ENCODE data around the gene ADCK1. TPM values are rescaled to one million over a fixed set of nuclear protein-coding genes. Genes with fewer than 3 reads are reported as not detected.

Gene ADCK1
- total and polyA plus RNA-seq, 4 donors, result 6.1 to 19.7 (median 10.8) TPM

GRCh38 chr14:77832297-77832696 lies 32.4 kb downstream of the ADCK1 start:
- H3K36me3 ChIP-seq (ENCODE audit: control insufficient read depth, insufficient read depth, low read length), result peaks cover 7% of the 10 kb centered on the region
- peak in 2 of 6 donors; percentile 7 to 66 for DNase-seq (ENCODE audit: low read depth in 4 of 6, low spot score in 6 of 6)
- H3K27ac ChIP-seq (ENCODE audit: low read depth, low read length), result no peak overlapping the region
- H3K4me3 ChIP-seq (ENCODE audit: low read depth, low read length), result no peak overlapping the region
- H3K9me3 ChIP-seq (ENCODE audit: control insufficient read depth, insufficient read depth, low read length), result no peaks in the 10 kb centered on the region
- WGBS (ENCODE audit: insufficient coverage), result 38% methylated on average over 1 of the region's 3 CpGs
- H3K4me1 ChIP-seq (ENCODE audit: control insufficient read depth, insufficient read depth, low read length), result no peaks in the 10 kb centered on the region
- no peaks in the 10 kb centered on the region for H3K27me3 ChIP-seq (ENCODE audit: control insufficient read depth, insufficient read depth, low read length)

GRCh38 chr14:77837926-77838325 lies 38.0 kb downstream of the ADCK1 start:
- no peaks in the 10 kb centered on the region for H3K36me3 ChIP-seq (ENCODE audit: control insufficient read depth, insufficient read depth, low read length)
- peak in 2 of 6 donors; percentile 23 to 91 for DNase-seq (ENCODE audit: low read depth in 4 of 6, low spot score in 6 of 6)
- WGBS (ENCODE audit: insufficient coverage), result 58% methylated on average over 5 of the region's 7 CpGs
- H3K4me1 ChIP-seq (ENCODE audit: control insufficient read depth, insufficient read depth, low read length), result peaks cover 18% of the 10 kb centered on the region
- no peak overlapping the region for H3K4me3 ChIP-seq (ENCODE audit: low read depth, low read length)
- no peak overlapping the region for H3K27ac ChIP-seq (ENCODE audit: low read depth, low read length)
- H3K9me3 ChIP-seq (ENCODE audit: control insufficient read depth, insufficient read depth, low read length), result no peaks in the 10 kb centered on the region
- H3K27me3 ChIP-seq (ENCODE audit: control insufficient read depth, insufficient read depth, low read length), result no peaks in the 10 kb centered on the region

- no peak overlapping the region for H3K4me3 ChIP-seq (ENCODE audit: low read depth, low read length)
- 28% methylated on average over 8 of the region's 8 CpGs for WGBS (ENCODE audit: insufficient coverage)
Observed at GRCh38 chr14:77838831-77839511, 39.1 kb downstream of the ADCK1 start.

GRCh38 chr14:77843195-77843594 lies 43.3 kb downstream of the ADCK1 start:
- Histone ChIP-seq H3K27me3 (ENCODE audit: control insufficient read depth, insufficient read depth, low read length) (peaks cover 2% of the 10 kb centered on the region), H3K36me3 (ENCODE audit: control insufficient read depth, insufficient read depth, low read length) (no peaks in the 10 kb centered on the region), H3K4me1 (ENCODE audit: control insufficient read depth, insufficient read depth, low read length) (peaks cover 23% of the 10 kb centered on the region), H3K27ac (ENCODE audit: low read depth, low read length) (no peak overlapping the region), H3K4me3 (ENCODE audit: low read depth, low read length) (no peak overlapping the region), H3K9me3 (ENCODE audit: control insufficient read depth, insufficient read depth, low read length) (no peaks in the 10 kb centered on the region)
- WGBS (ENCODE audit: insufficient coverage), result 36% methylated on average over 2 of the region's 3 CpGs
- DNase-seq (ENCODE audit: low read depth in 4 of 6, low spot score in 6 of 6), result peak in 3 of 6 donors; percentile 7 to 74 (median 67)

More at GRCh38 chr14:77838831-77839511, 39.1 kb downstream of the ADCK1 start:
- H3K27ac ChIP-seq (ENCODE audit: low read depth, low read length), result peak overlapping the region; percentile 58
- H3K27me3 ChIP-seq (ENCODE audit: control insufficient read depth, insufficient read depth, low read length), result no peaks in the 10 kb centered on the region
- H3K4me1 ChIP-seq (ENCODE audit: control insufficient read depth, insufficient read depth, low read length), result peaks cover 24% of the 10 kb centered on the region
- no peaks in the 10 kb centered on the region for H3K9me3 ChIP-seq (ENCODE audit: control insufficient read depth, insufficient read depth, low read length)
- DNase-seq (ENCODE audit: low read depth in 4 of 6, low spot score in 6 of 6), result peak in 3 of 6 donors; percentile 22 to 75 (median 68)
- H3K36me3 ChIP-seq (ENCODE audit: control insufficient read depth, insufficient read depth, low read length), result no peaks in the 10 kb centered on the region

- Histone ChIP-seq H3K27me3 (ENCODE audit: control insufficient read depth, insufficient read depth, low read length) (peaks cover 2% of the 10 kb centered on the region), H3K4me1 (ENCODE audit: control insufficient read depth, insufficient read depth, low read length) (peaks cover 18% of the 10 kb centered on the region), H3K27ac (ENCODE audit: low read depth, low read length) (no peak overlapping the region), H3K36me3 (ENCODE audit: control insufficient read depth, insufficient read depth, low read length) (no peaks in the 10 kb centered on the region), H3K4me3 (ENCODE audit: low read depth, low read length) (no peak overlapping the region), H3K9me3 (ENCODE audit: control insufficient read depth, insufficient read depth, low read length) (no peaks in the 10 kb centered on the region)
- DNase-seq (ENCODE audit: low read depth in 4 of 6, low spot score in 6 of 6), result peak in 1 of 6 donors; percentile 63
- whole genome bisulfite sequencing (ENCODE audit: insufficient coverage), result no CpG with 5 or more reads among the region's 1 CpG
Observed at GRCh38 chr14:77843651-77844050, 43.7 kb downstream of the ADCK1 start.

GRCh38 chr14:77844802-77845201 lies 44.9 kb downstream of the ADCK1 start:
- no peak overlapping the region for H3K4me3 ChIP-seq (ENCODE audit: low read depth, low read length)
- WGBS (ENCODE audit: insufficient coverage), result 83% methylated on average over 1 of the region's 4 CpGs
- peaks cover 2% of the 10 kb centered on the region for H3K27me3 ChIP-seq (ENCODE audit: control insufficient read depth, insufficient read depth, low read length)
- H3K27ac ChIP-seq (ENCODE audit: low read depth, low read length), result no peak overlapping the region
- H3K4me1 ChIP-seq (ENCODE audit: control insufficient read depth, insufficient read depth, low read length), result peaks cover 6% of the 10 kb centered on the region
- H3K9me3 ChIP-seq (ENCODE audit: control insufficient read depth, insufficient read depth, low read length), result no peaks in the 10 kb centered on the region
- no peak for DNase-seq (ENCODE audit: low read depth in 4 of 6, low spot score in 6 of 6)
- no peaks in the 10 kb centered on the region for H3K36me3 ChIP-seq (ENCODE audit: control insufficient read depth, insufficient read depth, low read length)

GRCh38 chr14:77848031-77848430 lies 48.1 kb downstream of the ADCK1 start:
- H3K27me3 ChIP-seq (ENCODE audit: control insufficient read depth, insufficient read depth, low read length), result peaks cover 2% of the 10 kb centered on the region
- no peak overlapping the region for H3K27ac ChIP-seq (ENCODE audit: low read depth, low read length)
- no peak for DNase-seq (ENCODE audit: low read depth in 4 of 6, low spot score in 6 of 6)
- no peaks in the 10 kb centered on the region for H3K9me3 ChIP-seq (ENCODE audit: control insufficient read depth, insufficient read depth, low read length)
- H3K4me3 ChIP-seq (ENCODE audit: low read depth, low read length), result no peak overlapping the region
- 70% methylated on average over 2 of the region's 3 CpGs for WGBS (ENCODE audit: insufficient coverage)
- no peaks in the 10 kb centered on the region for H3K36me3 ChIP-seq (ENCODE audit: control insufficient read depth, insufficient read depth, low read length)
- H3K4me1 ChIP-seq (ENCODE audit: control insufficient read depth, insufficient read depth, low read length), result peaks cover 4% of the 10 kb centered on the region

- no peaks in the 10 kb centered on the region for H3K27me3 ChIP-seq (ENCODE audit: control insufficient read depth, insufficient read depth, low read length)
- no peaks in the 10 kb centered on the region for H3K9me3 ChIP-seq (ENCODE audit: control insufficient read depth, insufficient read depth, low read length)
- no peak overlapping the region for H3K27ac ChIP-seq (ENCODE audit: low read depth, low read length)
- DNase-seq (ENCODE audit: low read depth in 4 of 6, low spot score in 6 of 6), result no peak
- H3K4me1 ChIP-seq (ENCODE audit: control insufficient read depth, insufficient read depth, low read length), result no peaks in the 10 kb centered on the region
- no peaks in the 10 kb centered on the region for H3K36me3 ChIP-seq (ENCODE audit: control insufficient read depth, insufficient read depth, low read length)
- H3K4me3 ChIP-seq (ENCODE audit: low read depth, low read length), result no peak overlapping the region
- no CpG with 5 or more reads among the region's 1 CpG for WGBS (ENCODE audit: insufficient coverage)
Observed at GRCh38 chr14:77849711-77850110, 49.8 kb downstream of the ADCK1 start.

- Histone ChIP-seq H3K4me3 (ENCODE audit: low read depth, low read length) (no peak overlapping the region), H3K27me3 (ENCODE audit: control insufficient read depth, insufficient read depth, low read length) (no peaks in the 10 kb centered on the region), H3K36me3 (ENCODE audit: control insufficient read depth, insufficient read depth, low read length) (peaks cover 3% of the 10 kb centered on the region), H3K4me1 (ENCODE audit: control insufficient read depth, insufficient read depth, low read length) (no peaks in the 10 kb centered on the region), H3K27ac (ENCODE audit: low read depth, low read length) (no peak overlapping the region), H3K9me3 (ENCODE audit: control insufficient read depth, insufficient read depth, low read length) (no peaks in the 10 kb centered on the region)
- no peak for DNase-seq (ENCODE audit: low read depth in 4 of 6, low spot score in 6 of 6)
Observed at GRCh38 chr14:77853919-77854318, 54.0 kb downstream of the ADCK1 start.

- no peak for DNase-seq (ENCODE audit: low read depth in 4 of 6, low spot score in 6 of 6)
- Histone ChIP-seq H3K4me3 (ENCODE audit: low read depth, low read length) (no peak overlapping the region), H3K36me3 (ENCODE audit: control insufficient read depth, insufficient read depth, low read length) (peaks cover 15% of the 10 kb centered on the region), H3K27me3 (ENCODE audit: control insufficient read depth, insufficient read depth, low read length) (no peaks in the 10 kb centered on the region), H3K9me3 (ENCODE audit: control insufficient read depth, insufficient read depth, low read length) (no peaks in the 10 kb centered on the region), H3K4me1 (ENCODE audit: control insufficient read depth, insufficient read depth, low read length) (peaks cover 1% of the 10 kb centered on the region), H3K27ac (ENCODE audit: low read depth, low read length) (no peak overlapping the region)
- WGBS (ENCODE audit: insufficient coverage), result 92% methylated on average over 6 of the region's 6 CpGs
Observed at GRCh38 chr14:77856941-77857340, 57.0 kb downstream of the ADCK1 start.

Data from spinal cord (tissue), 10 donors.